HEK293 (cell line): ENCODE results near the gene SLC16A4.

Source experiments
- KLF10 ChIP-seq: fragments of 450-650 bp; IDR thresholded peaks from 2 replicates; pipeline ENCODE4 v1.5.1; 2018; ENCODE audit warnings: missing biosample characterization, mild to moderate bottlenecking, missing genetic modification characterization
- ZNF274 ChIP-seq, 2 experiments: fragments of 200-500 bp in 1 of 2; fragments of 450-650 bp in 1 of 2; sonication (Bioruptor generic) in 1 of 2; formaldehyde crosslinking in 1 of 2; IDR thresholded peaks; 2 replicates each; pipeline versions ENCODE4 v1.5.1 to v1.6.1; 2014 to 2016; ENCODE audit warnings: borderline replicate concordance in 1 of 2, inconsistent platforms in 1 of 2, low read length in 1 of 2, missing biosample characterization in 1 of 2, missing genetic modification characterization in 1 of 2
- ZNF292 ChIP-seq: fragments of 450-650 bp; formaldehyde crosslinking; IDR thresholded peaks from 2 replicates; pipeline ENCODE4 v1.5.1; 2016; ENCODE audit warnings: low read depth, missing biosample characterization, missing genetic modification characterization, borderline replicate concordance
- ZNF416 ChIP-seq: fragments of 450-650 bp; formaldehyde crosslinking; IDR thresholded peaks from 2 replicates; pipeline ENCODE4 v1.5.1; 2016; ENCODE audit warnings: missing biosample characterization, missing genetic modification characterization
- ZNF555 ChIP-seq: fragments of 450-650 bp; formaldehyde crosslinking; conservative IDR thresholded peaks from 2 replicates; pipeline ENCODE4 v1.5.1; 2017; ENCODE audit warnings: missing biosample characterization, mild to moderate bottlenecking, missing genetic modification characterization, inconsistent platforms
- ZNF658 ChIP-seq: fragments of 450-650 bp; formaldehyde crosslinking; IDR thresholded peaks from 2 replicates; pipeline ENCODE4; 2016; ENCODE audit warnings: missing biosample characterization, missing genetic modification characterization
- ZNF768 ChIP-seq: fragments of 450-650 bp; formaldehyde crosslinking; IDR thresholded peaks from 2 replicates; pipeline ENCODE4 v1.5.1; 2018; ENCODE audit warnings: missing biosample characterization, mild to moderate bottlenecking, missing genetic modification characterization
- ZSCAN16 ChIP-seq: fragments of 450-650 bp; formaldehyde crosslinking; IDR thresholded peaks from 2 replicates; pipeline ENCODE4 v1.5.1; 2016; ENCODE audit warnings: missing biosample characterization, missing genetic modification characterization
- TF ChIP-seq, protein P1 (sequence below): fragments of 450-650 bp; formaldehyde crosslinking; IDR thresholded peaks from 2 replicates; pipeline ENCODE4 v1.5.1; 2016; ENCODE audit warnings: missing biosample characterization, missing genetic modification characterization
- TF ChIP-seq, protein P2 (sequence below): sonication (generic); formaldehyde crosslinking; IDR thresholded peaks from 2 replicates; pipeline ENCODE4 v1.8.1; 2022; ENCODE audit warnings: mild to moderate bottlenecking, moderate library complexity, missing genetic modification reagents
- TF ChIP-seq, protein P3 (sequence below): fragments of 450-650 bp; formaldehyde crosslinking; IDR thresholded peaks from 2 replicates; pipeline ENCODE4 v1.5.1; 2016; ENCODE audit warnings: missing biosample characterization, missing genetic modification characterization, low read depth
- TF ChIP-seq, protein P4 (sequence below): fragments of 450-650 bp; formaldehyde crosslinking; IDR thresholded peaks from 2 replicates; pipeline ENCODE4 v1.5.1; 2016; ENCODE audit warnings: missing biosample characterization, missing genetic modification characterization
- TF ChIP-seq, protein P5 (sequence below): fragments of 450-650 bp; formaldehyde crosslinking; IDR thresholded peaks from 2 replicates; pipeline ENCODE4 v1.5.1; 2016; ENCODE audit warnings: missing biosample characterization, missing genetic modification characterization

DNA sequence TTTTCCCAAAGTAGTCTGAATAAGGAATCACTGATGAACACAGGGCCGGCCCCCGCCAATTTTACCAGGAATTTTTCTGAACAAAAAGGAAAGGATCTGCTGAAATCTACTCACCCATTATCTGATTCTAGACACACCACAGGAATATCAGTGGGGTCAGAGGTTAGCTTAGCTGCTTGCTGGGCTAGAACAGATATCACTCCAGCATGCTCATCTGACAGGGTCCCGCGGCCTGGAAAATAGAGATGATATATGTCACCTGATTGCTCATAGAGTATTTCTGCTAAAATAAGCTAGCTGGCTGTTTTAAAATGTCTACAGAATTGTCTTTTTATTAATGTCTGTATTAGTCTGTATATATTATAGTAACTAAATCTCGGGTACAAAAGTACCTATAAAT is 13.0 kb upstream of the SLC16A4 start:
- TF ChIP-seq, protein P1, sequence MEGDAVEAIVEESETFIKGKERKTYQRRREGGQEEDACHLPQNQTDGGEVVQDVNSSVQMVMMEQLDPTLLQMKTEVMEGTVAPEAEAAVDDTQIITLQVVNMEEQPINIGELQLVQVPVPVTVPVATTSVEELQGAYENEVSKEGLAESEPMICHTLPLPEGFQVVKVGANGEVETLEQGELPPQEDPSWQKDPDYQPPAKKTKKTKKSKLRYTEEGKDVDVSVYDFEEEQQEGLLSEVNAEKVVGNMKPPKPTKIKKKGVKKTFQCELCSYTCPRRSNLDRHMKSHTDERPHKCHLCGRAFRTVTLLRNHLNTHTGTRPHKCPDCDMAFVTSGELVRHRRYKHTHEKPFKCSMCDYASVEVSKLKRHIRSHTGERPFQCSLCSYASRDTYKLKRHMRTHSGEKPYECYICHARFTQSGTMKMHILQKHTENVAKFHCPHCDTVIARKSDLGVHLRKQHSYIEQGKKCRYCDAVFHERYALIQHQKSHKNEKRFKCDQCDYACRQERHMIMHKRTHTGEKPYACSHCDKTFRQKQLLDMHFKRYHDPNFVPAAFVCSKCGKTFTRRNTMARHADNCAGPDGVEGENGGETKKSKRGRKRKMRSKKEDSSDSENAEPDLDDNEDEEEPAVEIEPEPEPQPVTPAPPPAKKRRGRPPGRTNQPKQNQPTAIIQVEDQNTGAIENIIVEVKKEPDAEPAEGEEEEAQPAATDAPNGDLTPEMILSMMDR (tag by site-specific recombination) = no peak
- TF ChIP-seq, protein P2, sequence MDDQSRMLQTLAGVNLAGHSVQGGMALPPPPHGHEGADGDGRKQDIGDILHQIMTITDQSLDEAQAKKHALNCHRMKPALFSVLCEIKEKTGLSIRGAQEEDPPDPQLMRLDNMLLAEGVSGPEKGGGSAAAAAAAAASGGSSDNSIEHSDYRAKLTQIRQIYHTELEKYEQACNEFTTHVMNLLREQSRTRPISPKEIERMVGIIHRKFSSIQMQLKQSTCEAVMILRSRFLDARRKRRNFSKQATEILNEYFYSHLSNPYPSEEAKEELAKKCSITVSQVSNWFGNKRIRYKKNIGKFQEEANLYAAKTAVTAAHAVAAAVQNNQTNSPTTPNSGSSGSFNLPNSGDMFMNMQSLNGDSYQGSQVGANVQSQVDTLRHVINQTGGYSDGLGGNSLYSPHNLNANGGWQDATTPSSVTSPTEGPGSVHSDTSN = no peak
- TF ChIP-seq, protein P3, sequence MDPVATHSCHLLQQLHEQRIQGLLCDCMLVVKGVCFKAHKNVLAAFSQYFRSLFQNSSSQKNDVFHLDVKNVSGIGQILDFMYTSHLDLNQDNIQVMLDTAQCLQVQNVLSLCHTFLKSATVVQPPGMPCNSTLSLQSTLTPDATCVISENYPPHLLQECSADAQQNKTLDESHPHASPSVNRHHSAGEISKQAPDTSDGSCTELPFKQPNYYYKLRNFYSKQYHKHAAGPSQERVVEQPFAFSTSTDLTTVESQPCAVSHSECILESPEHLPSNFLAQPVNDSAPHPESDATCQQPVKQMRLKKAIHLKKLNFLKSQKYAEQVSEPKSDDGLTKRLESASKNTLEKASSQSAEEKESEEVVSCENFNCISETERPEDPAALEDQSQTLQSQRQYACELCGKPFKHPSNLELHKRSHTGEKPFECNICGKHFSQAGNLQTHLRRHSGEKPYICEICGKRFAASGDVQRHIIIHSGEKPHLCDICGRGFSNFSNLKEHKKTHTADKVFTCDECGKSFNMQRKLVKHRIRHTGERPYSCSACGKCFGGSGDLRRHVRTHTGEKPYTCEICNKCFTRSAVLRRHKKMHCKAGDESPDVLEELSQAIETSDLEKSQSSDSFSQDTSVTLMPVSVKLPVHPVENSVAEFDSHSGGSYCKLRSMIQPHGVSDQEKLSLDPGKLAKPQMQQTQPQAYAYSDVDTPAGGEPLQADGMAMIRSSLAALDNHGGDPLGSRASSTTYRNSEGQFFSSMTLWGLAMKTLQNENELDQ (tag by site-specific recombination) = no peak
- no peak for TF ChIP-seq KLF10 (tag by site-specific recombination)
- TF ChIP-seq ZNF274 (IDR thresholded peaks at IDR 0.05; ENCODE audit: low read length) = no peak
- no peak for TF ChIP-seq ZNF274 (tag by site-specific recombination; IDR thresholded peaks at IDR 0.05; ENCODE audit: borderline replicate concordance)
- TF ChIP-seq ZNF416 (tag by site-specific recombination) = no peak
- TF ChIP-seq, protein P4, sequence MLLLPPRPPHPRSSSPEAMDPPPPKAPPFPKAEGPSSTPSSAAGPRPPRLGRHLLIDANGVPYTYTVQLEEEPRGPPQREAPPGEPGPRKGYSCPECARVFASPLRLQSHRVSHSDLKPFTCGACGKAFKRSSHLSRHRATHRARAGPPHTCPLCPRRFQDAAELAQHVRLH (tag by site-specific recombination) = no peak
- TF ChIP-seq ZNF555 = no peak
- no peak for TF ChIP-seq ZNF292 (tag by site-specific recombination)
- TF ChIP-seq ZNF658 (tag by site-specific recombination) = no peak
- no peak for TF ChIP-seq ZNF768
- TF ChIP-seq, protein P5, sequence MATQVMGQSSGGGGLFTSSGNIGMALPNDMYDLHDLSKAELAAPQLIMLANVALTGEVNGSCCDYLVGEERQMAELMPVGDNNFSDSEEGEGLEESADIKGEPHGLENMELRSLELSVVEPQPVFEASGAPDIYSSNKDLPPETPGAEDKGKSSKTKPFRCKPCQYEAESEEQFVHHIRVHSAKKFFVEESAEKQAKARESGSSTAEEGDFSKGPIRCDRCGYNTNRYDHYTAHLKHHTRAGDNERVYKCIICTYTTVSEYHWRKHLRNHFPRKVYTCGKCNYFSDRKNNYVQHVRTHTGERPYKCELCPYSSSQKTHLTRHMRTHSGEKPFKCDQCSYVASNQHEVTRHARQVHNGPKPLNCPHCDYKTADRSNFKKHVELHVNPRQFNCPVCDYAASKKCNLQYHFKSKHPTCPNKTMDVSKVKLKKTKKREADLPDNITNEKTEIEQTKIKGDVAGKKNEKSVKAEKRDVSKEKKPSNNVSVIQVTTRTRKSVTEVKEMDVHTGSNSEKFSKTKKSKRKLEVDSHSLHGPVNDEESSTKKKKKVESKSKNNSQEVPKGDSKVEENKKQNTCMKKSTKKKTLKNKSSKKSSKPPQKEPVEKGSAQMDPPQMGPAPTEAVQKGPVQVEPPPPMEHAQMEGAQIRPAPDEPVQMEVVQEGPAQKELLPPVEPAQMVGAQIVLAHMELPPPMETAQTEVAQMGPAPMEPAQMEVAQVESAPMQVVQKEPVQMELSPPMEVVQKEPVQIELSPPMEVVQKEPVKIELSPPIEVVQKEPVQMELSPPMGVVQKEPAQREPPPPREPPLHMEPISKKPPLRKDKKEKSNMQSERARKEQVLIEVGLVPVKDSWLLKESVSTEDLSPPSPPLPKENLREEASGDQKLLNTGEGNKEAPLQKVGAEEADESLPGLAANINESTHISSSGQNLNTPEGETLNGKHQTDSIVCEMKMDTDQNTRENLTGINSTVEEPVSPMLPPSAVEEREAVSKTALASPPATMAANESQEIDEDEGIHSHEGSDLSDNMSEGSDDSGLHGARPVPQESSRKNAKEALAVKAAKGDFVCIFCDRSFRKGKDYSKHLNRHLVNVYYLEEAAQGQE (tag by site-specific recombination) = no peak
- TF ChIP-seq ZSCAN16 (tag by site-specific recombination) = no peak
